Kidney (tissue), 14 donors: ENCODE measurements around the gene OBP2A. TPM values are rescaled to one million over a fixed set of nuclear protein-coding genes. Genes with fewer than 3 reads are reported as not detected.

Source experiments
- DNase-seq, 5 donors: peaks; one replicate each; pipeline ENCODE4 v3.0.0-alpha.2; 2013 to 2020
- FAIRE-seq: peaks from 2 replicates; lab custom pipeline; 2012; peaks lifted over from hg19 to GRCh38; lab: Jason Lieb, UNC
- H3K27ac ChIP-seq, 2 donors: one replicate each; pipeline ENCODE4 v1.7.0; 2013; ENCODE audit warnings: low read depth in 2 of 2, low read length in 2 of 2, inconsistent platforms in 1 of 2
- H3K27me3 ChIP-seq: one replicate; pipeline ENCODE4 v1.7.1; 2013; ENCODE audit warnings: low read length, inconsistent platforms; ENCODE audit not compliant: control insufficient read depth, insufficient read depth
- H3K36me3 ChIP-seq, 3 donors: one replicate each; pipeline versions ENCODE4 v1.7.0 to v1.7.1; 2013; ENCODE audit warnings: low read length in 3 of 3, control low read depth in 1 of 3, inconsistent platforms in 1 of 3; ENCODE audit not compliant: insufficient read depth in 3 of 3, control insufficient read depth in 2 of 3
- H3K4me1 ChIP-seq, 3 donors: one replicate each; pipeline versions ENCODE4 v1.7.0 to v1.7.1; 2013; ENCODE audit warnings: low read length in 3 of 3, inconsistent platforms in 1 of 3, low read depth in 1 of 3; ENCODE audit not compliant: control insufficient read depth in 2 of 3, insufficient read depth in 2 of 3
- H3K4me3 ChIP-seq, 3 donors: one replicate each; pipeline versions ENCODE4 v1.7.0 to v1.8.1; 2013; ENCODE audit warnings: low read length in 3 of 3, control low read depth in 1 of 3, inconsistent platforms in 1 of 3
- H3K9ac ChIP-seq, 3 donors: one replicate each; pipeline versions ENCODE4 v1.7.0 to v1.7.1; 2013; ENCODE audit warnings: low read length in 3 of 3, control low read depth in 1 of 3, inconsistent platforms in 1 of 3
- H3K9me3 ChIP-seq, 3 donors: one replicate each; pipeline versions ENCODE4 v1.7.0 to v1.7.1; 2013; ENCODE audit warnings: low read length in 3 of 3, control low read depth in 1 of 3, inconsistent platforms in 1 of 3; ENCODE audit not compliant: control insufficient read depth in 2 of 3, insufficient read depth in 1 of 3
- CTCF ChIP-seq: IDR thresholded peaks from 3 replicates; pipeline ENCODE4 v1.5.1; 2012; ENCODE audit warnings: mild to moderate bottlenecking, moderate library complexity, borderline replicate concordance; ENCODE audit not compliant: insufficient read depth; ENCODE audit errors: extremely low read depth
- intact Hi-C: fragments of 100-400 bp; cut with DNase I; formaldehyde crosslinking; loops from one replicate; pipeline ENCODE4 v1.11.1; 2022
- polyA plus RNA-seq: library from polyadenylated mRNA; stranded (reverse); fragments of 350-450 nt; fragmentation: Illumina TruSeq; extraction: RNeasy Lipid Tissue Mini Kit (QIAGEN cat#74804); gene quantifications from one replicate; pipeline ENCODE4 v1.2.3, GENCODE V29; 2014; ENCODE audit warnings: low read depth, low replicate concordance; ENCODE audit not compliant: insufficient read depth
- total RNA-seq: library from RNA; stranded (reverse); fragmentation: NEBNext Ultra II Directional; extraction: Animal tissue kit (Norgen Biotek cat#: 25700); gene quantifications from one replicate; pipeline ENCODE4 v1.2.1, GENCODE V29; 2021
- donor health status: control.
- donor health status: control.
- donor health status: control.
- donor health status: control.
- donor health status: control.
- donor health status: DM: yes; HTN: yes; CAD: no.
- donor health status: Normal renal cell carcinoma (clear cell type).

Gene OBP2A
- total and polyA plus RNA-seq, 2 donors from 2014 or later = not detected

DNA sequence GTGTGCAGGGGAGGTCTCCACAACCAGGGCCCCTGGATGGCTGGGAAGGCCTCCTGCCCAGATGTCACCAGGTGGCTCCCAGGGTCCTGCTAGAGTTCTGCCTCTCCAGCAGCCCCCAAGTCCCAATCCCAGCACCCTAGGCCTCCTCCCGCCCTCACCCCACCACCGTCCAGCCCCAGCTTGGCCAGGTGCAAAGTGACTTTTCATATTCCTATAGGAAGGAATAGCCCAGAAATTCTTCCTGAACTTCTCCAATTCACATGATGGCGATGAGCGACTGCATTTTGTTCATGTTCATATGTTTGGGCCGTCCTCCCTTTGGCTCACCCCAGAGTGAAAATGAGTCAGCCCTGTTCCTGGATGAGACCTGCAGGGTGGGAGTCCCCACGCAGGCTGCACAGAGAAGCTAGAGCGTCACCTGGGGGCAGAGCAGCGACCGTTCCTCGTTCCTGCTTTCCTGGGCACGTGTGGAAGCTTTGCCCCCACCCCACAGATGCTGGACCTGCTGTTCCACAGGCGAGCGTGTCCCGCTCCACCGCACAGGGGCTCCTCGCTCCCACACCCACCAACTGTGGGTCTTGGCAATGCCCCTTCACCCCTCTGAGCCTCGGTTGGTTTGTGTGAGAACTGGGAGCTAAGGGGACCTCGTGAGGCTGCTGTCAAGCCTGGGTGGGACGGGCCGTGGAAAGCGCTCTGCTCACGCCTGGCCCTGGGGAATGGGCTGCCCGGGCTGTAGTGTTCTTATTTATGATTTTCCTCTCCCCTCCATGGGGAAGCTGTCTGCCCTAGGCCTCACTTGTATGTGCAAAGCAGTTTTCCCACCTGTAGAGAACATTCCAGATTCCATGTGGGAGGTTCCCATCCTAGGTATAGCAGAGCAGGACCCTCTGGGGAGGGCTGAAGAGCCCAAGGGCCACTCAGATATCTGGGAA, 38.6 kb upstream of the OBP2A start:
- H3K36me3 ChIP-seq = peaks cover 0 to 12% (median 12%) of the 10 kb centered on the region in 3 donors
- H3K9ac ChIP-seq = no peak overlapping the region
- FAIRE-seq (no peak), DNase-seq (peak in 2 of 5 donors; percentile 44 to 65)
- H3K27ac ChIP-seq = no peak overlapping the region
- intact Hi-C loops = no loop called here
- no peaks in the 10 kb centered on the region for H3K4me1 ChIP-seq
- no peaks in the 10 kb centered on the region for H3K27me3 ChIP-seq
- peaks cover 0 to 3% (median 0%) of the 10 kb centered on the region in 3 donors for H3K9me3 ChIP-seq
- no peak overlapping the region for H3K4me3 ChIP-seq
- no peak for TF ChIP-seq CTCF

GRCh38 chr9:135508211-135508820, 37.6 kb upstream of the OBP2A start:
- H3K27ac ChIP-seq = no peak overlapping the region
- H3K36me3 ChIP-seq = peaks cover 0 to 12% (median 8%) of the 10 kb centered on the region in 3 donors
- no peaks in the 10 kb centered on the region for H3K27me3 ChIP-seq
- H3K9me3 ChIP-seq = peaks cover 0 to 3% (median 0%) of the 10 kb centered on the region in 3 donors
- no peaks in the 10 kb centered on the region for H3K4me1 ChIP-seq
- no peak overlapping the region for H3K9ac ChIP-seq
- FAIRE-seq (no peak), DNase-seq (peak in 1 of 5 donors; percentile 16)
- no peak for TF ChIP-seq CTCF
- intact Hi-C loops = no loop called here
- no peak overlapping the region for H3K4me3 ChIP-seq

DNA sequence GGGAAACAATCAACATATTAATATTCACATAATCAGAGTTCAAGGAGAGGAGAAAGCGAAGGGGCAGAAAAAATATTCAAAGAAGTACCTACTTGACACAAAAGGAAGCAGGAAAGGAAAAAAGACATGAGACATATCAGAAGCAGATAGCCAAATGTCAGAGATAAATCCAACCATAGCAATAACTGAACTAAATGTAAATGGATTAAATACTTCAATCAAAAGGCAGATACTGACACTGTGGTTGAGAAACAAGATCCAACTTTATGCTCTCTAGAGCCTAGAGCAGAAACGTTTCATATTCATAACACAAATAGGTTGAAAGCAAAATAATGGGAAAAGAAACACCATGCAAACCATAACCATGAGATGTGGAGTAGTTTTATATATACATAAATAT, 36.5 kb upstream of the OBP2A start:
- no peaks in the 10 kb centered on the region for H3K27me3 ChIP-seq
- peaks cover 0 to 3% (median 0%) of the 10 kb centered on the region in 3 donors for H3K9me3 ChIP-seq
- no peak overlapping the region for H3K9ac ChIP-seq
- no peak overlapping the region for H3K4me3 ChIP-seq
- intact Hi-C loops = no loop called here
- FAIRE-seq (no peak), DNase-seq (no peak)
- TF ChIP-seq CTCF = no peak
- peaks cover 0 to 1% (median 0%) of the 10 kb centered on the region in 3 donors for H3K36me3 ChIP-seq
- H3K27ac ChIP-seq = no peak overlapping the region
- H3K4me1 ChIP-seq = no peaks in the 10 kb centered on the region
